HG02759 (cell line): ENCODE measurements around the gene KLHL17.

Source experiments
- ATAC-seq: cut with Tn5 transposase; IDR thresholded peaks from one replicate; pipeline ENCODE4 v1.9.1; 2021; ENCODE audit warnings: mild to moderate bottlenecking, moderate library complexity; ENCODE audit not compliant: unreplicated experiment

Gene KLHL17

GRCh38 chr1:960363-961131 lies at the start of gene KLHL17:
TSS of gene KLHL17 (plus strand) at chr1:960584. CDS start at chr1:960694, 110 bp downstream.
- ATAC-seq = peak; percentile 58

DNA sequence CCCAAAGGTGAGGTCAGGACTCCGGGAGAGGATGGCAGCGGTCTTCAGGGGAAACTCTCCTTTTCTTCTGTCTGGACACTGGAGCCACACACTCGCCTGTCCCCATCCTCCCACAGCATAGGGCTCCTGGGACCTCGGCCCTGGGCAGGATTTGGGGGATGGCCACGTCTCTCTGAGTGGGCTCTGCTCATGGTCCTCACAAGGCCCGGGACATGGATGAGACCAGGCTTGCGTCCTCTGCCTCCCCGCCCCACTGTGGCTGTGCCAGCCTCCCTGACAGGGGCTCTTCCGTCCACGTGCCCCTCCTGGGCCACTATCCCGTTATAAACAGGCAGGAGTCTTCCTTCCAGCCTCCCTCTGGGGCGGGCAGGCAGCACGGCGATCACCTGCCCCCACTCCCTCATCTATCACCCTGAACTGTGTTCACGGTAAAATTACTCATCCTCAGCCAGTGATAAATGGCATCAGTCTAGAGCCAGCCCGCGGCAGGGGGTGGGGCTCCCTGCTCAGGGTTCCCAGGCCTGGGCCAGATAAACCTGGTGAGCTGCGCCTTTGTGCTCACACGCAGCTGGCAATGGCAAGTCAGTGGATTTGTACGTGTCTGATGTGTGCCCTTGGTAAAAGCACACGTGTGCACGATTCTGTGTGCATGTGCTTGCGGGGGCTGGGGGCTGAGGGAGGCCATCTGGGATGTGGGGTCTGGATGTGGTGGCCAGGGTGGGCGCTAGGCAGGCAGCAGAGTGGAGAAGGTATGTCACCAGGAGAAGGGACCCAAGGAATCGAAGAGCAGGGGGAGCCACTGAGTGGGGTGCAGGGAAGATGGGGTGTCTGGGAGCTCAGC lies 49.3 kb upstream of the KLHL17 start:
- ATAC-seq = no peak

DNA sequence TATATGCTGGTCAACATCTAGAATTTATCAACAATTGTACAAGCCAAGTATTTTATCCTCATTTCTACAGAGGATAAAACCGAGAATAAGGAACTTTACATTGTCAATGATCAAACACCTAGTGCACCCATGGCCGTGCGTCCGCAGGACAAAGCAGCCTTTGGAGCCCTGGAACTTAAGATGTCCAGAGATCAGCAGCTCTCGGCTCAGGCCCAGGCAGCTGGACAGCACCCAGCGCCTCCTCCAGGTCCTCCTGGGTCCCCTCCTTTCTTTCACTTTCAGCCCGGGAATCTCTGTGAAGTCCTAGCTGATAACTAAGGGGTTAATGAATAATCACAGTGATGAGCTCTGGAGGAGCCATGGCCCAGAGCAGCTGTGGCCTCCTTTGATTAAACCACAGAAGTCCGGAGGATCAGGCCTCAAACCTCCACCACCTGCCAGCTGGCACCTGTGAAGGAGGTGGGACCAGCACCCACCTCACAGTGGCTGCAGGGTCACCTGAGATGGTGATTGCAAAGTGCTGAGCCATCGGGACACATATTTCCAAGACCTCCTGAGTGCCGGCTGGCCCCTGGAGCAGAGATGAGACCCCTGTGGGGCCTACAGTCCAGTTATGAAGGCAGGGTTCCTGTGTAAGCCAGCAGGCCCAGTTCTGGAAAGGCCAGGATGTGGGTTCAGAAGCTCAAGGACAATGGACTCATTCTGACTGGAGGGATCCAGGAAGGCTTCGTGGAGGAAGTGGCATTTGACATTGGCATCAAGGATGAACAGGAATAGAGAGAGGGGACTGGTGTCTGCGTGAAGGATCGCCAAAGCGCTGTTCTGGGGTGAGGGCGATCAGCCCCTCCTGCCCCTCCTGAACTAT lies 48.3 kb upstream of the KLHL17 start:
- ATAC-seq = no peak

DNA sequence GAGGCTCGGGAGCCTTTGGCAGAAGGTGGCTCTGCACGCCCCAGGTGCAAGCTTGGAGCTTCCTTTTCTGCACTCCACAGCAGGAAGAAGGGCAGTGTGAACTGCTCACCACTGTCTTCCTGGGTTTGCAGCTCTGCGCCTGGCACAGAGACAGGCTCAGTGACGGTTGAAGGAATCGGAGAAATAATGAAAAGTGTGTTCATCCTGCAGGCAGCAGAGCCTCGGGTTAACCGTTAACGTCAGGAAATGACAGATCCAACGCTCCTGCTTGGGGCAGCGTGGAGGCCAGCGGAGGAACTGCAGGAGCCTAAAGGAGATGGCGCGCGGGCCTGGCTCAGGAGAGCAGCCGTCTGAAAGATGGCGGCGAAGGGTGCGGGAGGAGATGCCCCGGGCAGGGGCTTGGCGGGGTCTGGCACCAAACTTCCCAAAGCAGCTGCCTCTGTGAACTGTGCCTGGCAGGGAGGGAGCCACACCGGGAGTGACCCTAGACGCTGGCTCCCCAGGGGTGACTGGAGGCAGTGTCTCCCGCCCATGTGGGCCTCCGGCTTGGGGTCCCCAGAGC lies 47.6 kb upstream of the KLHL17 start:
- no peak for ATAC-seq

GRCh38 chr1:913491-914130 lies 46.8 kb upstream of the KLHL17 start:
- no peak for ATAC-seq

DNA sequence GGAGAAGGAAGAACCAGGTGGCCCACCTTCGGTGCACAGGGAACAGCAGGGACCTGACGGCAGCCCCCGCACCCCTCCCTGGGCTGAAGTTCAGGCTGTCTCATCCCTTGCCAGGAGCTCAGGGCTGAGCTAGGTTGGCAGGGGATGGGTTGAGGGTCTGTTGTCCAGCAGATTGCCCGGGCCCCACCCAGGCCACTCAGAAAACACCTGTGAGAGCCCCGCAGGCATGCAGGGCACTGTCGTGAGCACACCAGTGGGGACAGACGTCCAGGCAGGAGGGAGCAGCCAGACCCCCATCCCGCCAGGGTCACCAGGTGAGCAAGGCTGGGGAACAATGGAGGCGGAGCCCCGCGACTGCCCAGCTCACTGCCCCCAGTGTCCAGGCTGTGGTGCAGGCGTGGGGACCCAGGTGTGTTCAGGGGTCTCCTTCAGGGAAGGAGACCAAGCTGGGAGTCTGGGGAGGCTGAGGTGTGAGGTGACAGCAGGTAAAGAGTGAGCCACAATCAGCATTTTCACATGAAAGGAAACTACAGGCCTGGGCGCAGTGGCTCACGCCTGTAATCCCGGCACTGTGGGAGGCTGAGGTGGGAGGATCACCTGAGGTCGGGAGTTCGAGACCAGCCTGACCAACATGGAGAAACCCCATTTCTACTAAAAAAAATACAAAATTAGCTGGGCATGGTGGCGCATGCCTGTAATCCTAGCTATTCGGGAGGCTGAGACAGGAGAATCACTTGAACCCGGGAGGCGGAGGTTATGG lies 46.1 kb upstream of the KLHL17 start:
- ATAC-seq = no peak

GRCh38 chr1:914891-915280 lies 45.5 kb upstream of the KLHL17 start:
- no peak for ATAC-seq

DNA sequence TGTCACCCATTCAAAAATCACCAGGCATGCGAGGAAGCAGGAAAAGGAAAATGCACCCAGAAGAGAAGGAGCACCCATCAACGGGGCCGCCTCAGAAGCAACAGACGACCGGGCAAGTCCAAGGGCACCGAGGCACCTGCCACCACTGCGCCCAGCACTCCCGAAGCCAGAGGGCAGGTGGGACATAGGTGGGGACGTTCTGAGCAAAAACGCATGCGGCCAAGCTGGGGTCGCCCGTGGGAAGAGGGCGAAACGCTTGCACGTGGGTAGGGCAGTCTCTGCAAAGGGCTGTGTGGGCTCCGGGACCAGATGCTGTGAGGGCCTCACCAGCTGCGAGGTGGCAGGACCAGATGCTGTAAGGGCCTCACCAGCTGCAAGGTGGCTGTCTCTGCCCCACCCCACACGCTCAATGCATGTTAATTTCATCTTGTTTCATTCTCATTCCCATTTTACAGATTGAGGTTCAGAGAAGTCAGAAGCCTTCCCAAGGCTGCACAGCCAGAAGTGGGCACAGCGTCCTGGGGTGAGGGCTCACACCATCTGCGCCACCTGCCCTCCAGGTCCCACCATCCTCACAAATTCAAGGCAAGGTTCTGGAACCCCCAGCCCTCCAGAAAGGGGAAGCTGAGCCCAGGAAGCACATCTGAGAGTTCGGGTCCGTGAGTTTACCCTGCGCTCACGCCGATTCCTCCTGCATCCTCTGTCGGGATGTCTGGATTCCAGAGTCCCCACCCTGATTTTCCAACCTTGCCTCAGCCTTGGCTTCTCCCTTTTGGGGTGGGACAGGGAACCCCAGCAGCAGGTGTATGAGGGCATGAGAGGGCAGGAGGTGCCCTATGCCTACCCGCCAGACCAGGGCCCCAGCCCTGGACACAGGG lies 44.9 kb upstream of the KLHL17 start:
- ATAC-seq = no peak

GRCh38 chr1:916173-917075 lies 44.0 kb upstream of the KLHL17 start:
- ATAC-seq = no peak

- ATAC-seq = no peak
Measured at GRCh38 chr1:917076-917459, 43.3 kb upstream of the KLHL17 start.

DNA sequence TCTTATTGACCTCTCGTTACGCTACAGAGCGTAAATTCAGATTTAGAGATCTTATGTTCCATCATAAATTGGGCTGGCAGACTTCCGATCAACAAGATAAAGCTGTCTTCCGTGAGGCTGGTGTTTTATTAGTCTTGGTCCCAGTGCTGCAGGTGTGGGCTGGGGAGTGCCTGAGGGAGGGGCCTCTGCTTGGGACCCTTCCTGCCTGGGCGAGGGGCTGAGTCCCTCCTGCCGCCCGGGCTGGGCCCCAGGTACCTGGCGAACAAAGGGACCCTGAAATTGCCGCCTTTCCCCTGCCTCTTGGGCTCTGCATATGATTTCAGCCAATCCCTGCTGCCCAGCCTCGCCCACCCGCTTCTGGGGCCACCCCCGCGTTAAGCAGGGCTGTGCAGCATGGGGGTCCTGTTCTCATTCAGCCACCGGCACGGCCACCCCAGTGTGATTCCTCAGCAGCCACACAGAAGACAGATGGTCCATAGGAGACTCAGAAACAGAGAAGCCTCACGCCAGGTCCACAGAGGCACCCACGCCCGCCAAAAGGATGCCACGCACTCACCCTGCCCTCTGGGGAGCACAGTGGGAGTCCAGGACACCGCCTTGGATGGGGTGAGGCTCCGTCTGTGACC lies 42.8 kb upstream of the KLHL17 start:
- ATAC-seq = no peak

- ATAC-seq = no peak
Measured at GRCh38 chr1:918353-918752, 42.0 kb upstream of the KLHL17 start.

GRCh38 chr1:918843-919242 lies 41.5 kb upstream of the KLHL17 start:
- no peak for ATAC-seq

- no peak for ATAC-seq
Measured at GRCh38 chr1:919271-919872, 41.0 kb upstream of the KLHL17 start.

DNA sequence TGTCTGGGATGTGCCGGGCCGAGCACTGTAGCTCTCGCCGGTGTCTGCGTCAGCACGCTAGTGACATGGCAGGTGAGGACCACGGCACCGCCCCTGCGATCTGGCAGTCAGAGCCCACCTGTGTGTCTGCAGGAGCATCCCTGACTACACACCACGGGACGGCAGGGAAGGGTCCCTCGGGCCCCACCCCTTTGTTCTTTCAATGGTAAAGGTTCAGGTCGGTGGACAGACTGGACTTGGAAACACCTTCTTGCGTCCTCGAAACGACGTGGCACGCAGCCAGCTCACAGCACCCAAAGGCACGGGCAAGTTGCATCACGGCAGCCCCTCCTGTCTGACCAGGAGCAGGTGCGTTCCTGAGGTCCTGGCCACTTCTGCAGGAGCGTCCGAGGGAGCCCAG lies 40.4 kb upstream of the KLHL17 start:
- ATAC-seq = no peak

- ATAC-seq = no peak
Measured at GRCh38 chr1:920521-920920, 39.9 kb upstream of the KLHL17 start.
